Measurements from ENCODE around the gene COL2A1.

DNA sequence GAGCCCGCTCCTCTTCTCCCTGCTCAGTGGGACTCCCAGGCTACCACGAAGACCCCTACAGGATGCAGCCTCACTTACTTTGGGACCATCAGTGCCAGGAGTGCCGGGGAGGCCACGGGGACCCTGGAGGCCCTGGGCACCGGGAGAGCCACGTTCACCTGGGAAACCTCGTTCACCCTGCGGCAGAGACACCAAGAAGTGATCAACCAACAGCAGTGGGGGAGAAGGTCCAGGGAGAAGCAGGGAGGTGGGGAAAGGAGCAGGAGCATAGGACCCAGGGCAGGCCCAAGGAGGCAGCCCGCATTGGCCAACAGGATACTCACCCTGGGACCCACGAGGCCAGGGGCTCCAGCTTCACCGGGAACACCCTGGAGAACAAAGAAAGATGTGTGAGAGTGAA lies 21.5 kb downstream of the COL2A1 start:
- TF ChIP-seq, protein P1, sequence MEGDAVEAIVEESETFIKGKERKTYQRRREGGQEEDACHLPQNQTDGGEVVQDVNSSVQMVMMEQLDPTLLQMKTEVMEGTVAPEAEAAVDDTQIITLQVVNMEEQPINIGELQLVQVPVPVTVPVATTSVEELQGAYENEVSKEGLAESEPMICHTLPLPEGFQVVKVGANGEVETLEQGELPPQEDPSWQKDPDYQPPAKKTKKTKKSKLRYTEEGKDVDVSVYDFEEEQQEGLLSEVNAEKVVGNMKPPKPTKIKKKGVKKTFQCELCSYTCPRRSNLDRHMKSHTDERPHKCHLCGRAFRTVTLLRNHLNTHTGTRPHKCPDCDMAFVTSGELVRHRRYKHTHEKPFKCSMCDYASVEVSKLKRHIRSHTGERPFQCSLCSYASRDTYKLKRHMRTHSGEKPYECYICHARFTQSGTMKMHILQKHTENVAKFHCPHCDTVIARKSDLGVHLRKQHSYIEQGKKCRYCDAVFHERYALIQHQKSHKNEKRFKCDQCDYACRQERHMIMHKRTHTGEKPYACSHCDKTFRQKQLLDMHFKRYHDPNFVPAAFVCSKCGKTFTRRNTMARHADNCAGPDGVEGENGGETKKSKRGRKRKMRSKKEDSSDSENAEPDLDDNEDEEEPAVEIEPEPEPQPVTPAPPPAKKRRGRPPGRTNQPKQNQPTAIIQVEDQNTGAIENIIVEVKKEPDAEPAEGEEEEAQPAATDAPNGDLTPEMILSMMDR (IDR thresholded peaks at IDR 0.05): no peak
- TF ChIP-seq POLR2A (IDR thresholded peaks at IDR 0.05): no peak
